Glomerular endothelial cell (primary cell): ENCODE measurements around the gene CSRNP3. TPM values are rescaled to one million over a fixed set of nuclear protein-coding genes. Genes with fewer than 3 reads are reported as not detected.
"Not testable (repeated sequence)": the region's sequence is repeated elsewhere in the genome, so short reads cannot be mapped to it uniquely, and the experiment has no call there.

Source experiments
- DNase-seq: peaks from one replicate; pipeline ENCODE4 v3.0.0-alpha.2; 2011; ENCODE audit warnings: low read depth, low spot score; ENCODE audit errors: extremely low read depth
- total RNA-seq: library from RNA; depleted of rRNA; stranded (reverse); fragments of >200 nt; gene quantifications from 2 replicates; pipeline ENCODE4 v1.2.3, GENCODE V29; 2015

Gene CSRNP3
- total RNA-seq, 1 donor from 2014 or later = 0.47 TPM

DNA sequence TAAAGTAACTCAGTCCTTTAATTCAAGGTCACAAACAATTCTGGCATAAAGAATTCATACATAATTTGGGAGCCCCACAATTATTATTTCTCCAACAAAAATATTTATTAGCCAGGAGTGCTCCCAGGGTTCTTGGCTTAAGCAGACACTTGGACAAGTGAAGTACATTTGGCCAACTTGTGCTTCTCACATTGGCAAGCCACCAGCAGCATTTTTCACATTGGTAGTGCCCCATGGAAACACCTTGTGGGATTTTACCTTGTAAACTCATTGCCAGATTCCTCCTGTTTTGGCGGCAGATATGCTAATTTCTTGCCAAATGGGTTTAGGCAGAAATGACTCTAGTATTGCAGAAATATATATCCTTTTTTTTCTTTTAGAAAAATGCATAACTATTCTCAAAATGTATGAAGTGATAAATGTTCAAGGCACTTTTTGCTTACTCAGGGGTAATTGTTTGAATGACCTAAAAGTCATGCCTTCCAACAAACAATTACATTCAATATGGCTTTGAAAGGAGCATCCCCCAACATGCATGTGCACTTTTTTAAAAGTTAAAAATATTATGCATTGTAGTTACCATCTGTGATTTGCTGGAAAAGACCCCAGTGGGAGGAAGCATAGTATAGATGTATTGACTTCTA is 113.5 kb downstream of the CSRNP3 start:
- DNase-seq = no peak

DNA sequence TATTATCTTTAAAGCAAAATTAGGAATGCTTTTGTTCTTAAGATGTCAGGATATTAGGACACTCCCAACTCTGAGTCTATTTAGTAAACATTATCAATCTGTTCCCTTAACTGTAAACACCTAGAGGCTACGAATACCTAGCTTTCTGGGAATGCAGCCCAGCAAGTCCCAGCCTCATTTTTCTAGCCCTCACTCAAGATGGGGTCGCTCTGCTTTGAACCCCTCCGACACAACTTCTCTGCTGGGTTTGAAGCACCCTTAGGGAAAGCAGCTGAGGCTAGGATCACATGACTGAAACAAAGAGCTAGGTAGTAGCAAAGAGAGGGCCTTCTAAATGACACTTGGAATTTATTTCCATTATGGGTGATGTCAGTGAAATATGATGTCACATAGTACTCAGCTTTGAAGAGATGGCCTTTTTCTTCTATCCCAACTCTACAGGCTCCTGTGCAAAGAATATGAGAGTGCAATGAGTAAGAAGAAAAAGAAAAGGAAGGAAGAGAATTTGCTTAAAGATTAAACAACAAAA is 114.7 kb downstream of the CSRNP3 start:
- DNase-seq = no peak

- DNase-seq = no peak
Observed at GRCh38 chr2:165586019-165586418, 116.5 kb downstream of the CSRNP3 start.

DNA sequence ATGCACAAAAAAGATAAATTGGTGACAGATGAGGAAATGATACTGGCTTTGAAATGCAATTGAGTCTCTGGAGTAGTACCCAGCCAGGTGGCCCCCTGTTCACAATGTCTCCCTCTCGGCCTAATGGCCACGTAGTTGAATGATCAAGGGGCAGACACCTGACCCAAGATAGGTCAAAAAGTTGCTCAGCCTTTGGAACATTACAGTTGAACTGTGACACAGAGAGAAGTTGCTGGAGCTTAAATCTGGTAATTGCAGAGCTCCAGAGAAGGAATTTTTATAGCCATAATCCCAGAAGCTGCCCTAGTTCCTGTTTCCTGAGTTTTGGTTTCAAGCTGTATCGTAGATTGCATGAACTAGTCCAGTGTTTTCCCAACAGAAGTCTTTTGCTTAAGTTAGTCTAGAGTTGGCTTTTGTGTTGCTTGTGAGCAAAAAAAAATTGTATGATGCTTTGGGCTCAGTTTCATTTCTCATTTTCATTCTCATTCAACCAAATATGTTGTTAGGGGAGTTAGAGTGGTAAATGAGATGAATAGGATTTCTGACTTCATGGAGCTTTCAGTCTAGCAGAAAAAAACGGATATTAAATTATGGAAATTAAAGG is 117.9 kb downstream of the CSRNP3 start:
- DNase-seq = no peak

- DNase-seq = not testable (repeated sequence)
Observed at GRCh38 chr2:165590999-165591398, 121.5 kb downstream of the CSRNP3 start.

DNA sequence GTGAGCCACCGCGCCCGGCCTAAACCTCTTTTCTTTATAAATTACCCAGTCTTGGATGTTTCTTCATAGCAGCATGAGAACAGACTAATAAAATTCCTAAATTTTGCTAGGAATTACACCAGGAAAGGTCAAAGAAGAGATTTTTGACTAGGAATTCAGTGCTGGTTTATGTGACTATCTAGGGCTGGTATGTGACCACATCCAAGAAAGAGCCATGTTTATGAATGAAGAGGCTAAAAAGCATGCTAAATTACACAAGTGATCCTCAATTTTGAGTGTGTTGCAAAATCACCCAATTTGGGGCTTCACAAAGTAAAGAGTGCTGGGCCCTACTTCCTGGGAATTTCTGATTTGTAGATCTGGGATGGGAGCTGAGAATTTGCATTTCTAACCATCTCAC is 123.6 kb downstream of the CSRNP3 start:
- DNase-seq = no peak

DNA sequence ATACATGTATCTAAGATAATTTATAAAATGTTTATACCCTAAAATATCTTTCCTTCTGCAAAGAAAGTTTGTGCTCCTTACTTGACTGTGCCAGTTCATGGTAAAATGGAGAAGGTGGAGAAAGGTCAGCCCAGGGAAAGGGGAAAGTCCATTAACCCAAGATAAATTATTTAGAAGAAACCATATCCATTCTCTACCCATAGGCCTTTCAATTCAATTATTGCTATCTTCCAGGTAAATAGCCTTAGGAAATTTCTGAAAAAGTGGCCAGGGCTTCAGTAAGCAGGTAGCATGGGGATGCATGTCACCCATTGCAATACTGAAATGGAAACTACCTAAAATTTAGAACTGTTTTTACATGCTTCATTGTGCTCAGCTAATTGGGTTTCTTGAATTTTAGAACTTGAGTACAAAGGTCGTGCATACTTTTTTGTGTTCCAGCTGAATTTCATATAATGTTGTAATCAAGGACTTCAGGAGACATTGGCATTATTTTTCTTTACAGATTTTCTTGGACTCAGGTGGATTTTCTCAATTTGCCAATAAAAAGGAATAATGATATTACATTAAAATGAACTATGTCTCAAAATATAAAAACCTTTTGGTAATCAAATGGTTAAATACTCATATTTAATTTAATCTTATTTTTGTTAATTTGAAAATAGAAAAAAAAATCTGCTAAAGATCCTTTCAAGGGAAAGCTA is 124.9 kb downstream of the CSRNP3 start:
- no peak for DNase-seq

DNA sequence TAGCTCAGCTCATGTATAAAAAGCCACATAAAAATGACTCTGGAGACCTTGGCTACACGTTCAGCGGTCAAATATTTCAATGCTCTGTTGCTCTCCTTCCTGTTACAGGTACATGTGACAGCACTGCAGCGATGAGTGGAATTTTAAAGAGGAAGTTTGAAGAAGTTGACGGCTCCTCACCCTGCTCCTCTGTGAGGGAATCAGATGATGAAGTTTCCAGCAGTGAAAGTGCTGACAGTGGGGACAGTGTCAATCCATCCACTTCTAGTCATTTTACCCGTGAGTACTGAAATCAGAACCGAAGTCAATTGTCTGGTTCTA is 125.4 kb downstream of the CSRNP3 start:
- DNase-seq = no peak

GRCh38 chr2:165596788-165597187 is 127.3 kb downstream of the CSRNP3 start:
- no peak for DNase-seq

DNA sequence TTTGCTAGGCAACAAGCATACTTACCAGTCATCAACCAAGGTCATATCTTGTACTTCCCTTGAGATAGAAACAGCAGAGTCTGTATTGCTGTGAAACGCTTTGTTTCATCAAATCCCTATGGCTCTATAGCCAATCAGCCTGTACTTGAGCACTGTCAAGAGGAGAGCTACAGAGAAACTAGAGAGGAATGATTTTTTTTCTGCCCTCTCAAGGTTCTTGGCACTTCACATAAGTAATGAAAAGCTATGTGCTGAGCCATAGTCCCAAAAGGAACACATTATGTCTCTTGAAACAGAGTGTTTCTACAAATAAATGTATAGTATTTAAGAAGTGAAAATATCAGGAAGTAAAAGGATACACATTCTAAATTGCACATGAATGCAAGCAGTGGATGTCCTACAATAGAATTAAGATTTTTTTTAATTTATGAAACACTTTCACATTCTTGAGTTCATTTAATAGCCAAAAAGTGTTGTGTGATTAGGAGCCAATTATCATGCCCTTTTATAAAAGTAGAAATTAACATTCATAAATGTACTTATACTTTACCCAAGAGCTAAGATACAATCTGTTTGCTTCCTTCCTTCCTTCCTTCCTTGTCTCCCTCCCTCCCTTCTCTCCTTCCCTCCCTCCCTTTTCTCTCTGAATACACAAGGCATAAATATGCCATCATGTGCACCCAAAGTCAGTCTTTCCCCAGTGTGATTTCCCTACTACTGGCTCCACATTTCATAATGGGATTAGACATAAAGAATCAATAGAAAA is 131.8 kb downstream of the CSRNP3 start:
- DNase-seq = no peak

DNA sequence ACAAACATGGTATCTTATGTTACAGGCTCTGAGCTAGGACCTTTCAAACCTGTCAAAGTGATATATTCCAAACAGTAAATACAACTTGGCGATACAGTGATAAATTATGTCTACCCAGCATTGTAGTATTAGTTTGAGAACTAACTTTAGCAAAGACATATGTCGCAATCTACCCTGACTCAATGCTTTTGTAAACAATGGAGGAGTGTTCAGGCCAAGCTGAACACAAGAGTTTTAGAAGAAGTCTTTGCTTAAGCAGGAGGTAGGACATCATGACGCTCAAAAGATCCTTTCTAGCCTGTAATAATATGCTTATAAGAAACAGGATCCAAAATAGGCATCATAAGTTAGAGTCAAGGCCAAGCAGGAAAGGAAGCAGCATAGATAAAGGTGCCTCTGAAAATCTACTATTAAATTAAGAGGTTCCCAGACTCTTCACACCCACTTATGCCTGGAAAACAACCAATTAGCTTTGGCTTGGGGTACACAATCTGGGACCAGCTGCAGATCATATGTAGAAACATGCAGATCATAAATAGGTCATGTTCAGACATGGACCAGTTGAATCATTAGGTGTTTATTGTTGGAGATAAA is 132.5 kb downstream of the CSRNP3 start:
- no peak for DNase-seq

GRCh38 chr2:165609672-165610071 is 140.2 kb downstream of the CSRNP3 start:
- no peak for DNase-seq

GRCh38 chr2:165610591-165611029 is 141.1 kb downstream of the CSRNP3 start:
- DNase-seq = no peak

DNA sequence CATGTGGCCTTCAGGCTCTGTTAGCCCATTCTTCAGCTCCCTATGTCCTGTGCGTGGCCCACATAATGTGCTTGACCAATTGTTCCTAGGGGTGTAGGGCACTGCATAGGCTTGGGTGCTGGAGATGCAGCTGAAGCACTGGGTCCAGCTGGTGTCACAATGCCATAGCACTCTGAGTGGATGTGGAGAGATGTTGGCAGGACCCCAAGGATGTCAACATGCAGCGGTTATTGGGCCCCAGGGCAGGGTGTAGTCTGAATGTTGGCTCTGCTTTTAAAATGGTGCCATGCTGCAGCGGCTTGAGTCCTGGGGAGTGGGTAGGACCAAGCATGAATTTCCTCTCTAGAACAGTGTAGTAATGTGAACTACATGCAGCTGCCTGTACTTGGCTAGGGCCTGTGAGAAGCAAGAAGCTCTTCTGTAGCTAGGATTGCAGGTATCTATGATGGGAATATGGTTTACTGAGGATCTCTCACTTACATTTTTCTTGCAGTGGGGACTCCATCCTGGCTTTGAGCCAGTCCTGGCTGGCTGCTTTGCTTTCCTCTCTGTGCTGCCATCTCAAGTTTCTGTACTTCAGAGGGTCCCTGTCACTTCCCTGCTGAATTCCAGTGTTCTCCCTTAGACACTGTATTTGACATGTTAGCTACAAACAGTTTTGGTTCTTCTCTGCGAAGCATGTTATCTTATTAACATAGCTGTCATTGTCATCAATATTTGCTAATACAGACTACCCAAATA is 148.4 kb downstream of the CSRNP3 start:
- DNase-seq = no peak

DNA sequence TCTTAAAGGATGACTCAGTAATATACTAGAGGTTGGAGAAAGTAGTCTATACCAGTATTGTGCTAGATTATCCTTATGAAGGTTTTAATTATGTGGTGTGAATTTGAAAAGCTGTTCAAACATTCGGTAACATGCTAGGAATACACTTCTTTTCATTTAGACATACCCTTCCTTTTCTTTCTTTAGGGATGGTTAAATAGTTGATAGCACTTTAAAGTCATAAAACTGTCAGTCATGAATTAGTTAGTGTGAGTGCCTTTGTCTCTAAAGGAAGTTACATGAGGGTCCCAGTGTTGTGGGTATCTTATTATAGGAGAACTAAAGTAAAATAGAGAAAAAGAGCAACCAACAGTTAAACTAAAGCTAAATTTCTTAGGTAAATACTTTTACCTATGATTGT is 149.3 kb downstream of the CSRNP3 start:
- no peak for DNase-seq

DNA sequence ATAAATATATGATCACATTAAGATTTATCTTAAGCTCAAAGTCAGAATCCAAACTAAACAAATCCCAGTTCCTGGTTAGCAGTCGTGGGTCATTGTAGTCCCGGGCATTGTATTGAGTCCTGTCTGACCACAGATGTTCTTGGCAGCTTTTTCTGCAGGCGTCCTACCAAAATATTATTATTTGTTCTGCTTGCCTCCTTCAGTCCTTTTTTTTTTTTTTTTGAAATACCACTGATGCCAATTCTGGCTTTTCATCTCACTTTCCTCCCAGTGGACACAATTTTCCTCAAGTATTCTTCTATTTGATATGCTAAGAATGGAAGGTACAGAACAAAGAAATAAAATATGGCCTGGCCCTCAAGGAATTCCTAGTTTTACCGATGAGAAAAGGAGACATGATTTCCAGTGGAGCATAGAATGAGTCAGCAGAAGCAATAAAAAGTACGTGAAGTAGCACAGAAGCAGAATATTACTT is 151.6 kb downstream of the CSRNP3 start:
- peak; percentile 54 for DNase-seq

DNA sequence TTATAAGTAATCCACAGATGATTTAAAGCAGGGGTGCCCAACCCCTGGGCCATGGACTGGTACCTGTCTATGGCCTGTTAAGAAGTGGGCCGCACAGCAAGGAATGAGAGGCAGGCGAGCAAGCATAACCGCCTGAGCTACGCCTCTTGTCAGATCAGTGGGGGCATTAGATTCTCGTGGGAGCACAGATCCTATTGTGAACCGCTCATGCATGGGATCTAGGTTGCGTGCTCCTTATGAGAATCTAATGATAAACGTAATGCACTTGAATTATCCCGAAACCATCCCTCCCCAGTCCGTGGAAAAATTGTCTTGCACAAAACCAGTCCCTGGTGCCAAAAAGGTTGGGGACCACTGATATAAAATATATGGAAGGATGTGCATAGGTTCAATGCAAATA is 153.7 kb downstream of the CSRNP3 start:
- no peak for DNase-seq

DNA sequence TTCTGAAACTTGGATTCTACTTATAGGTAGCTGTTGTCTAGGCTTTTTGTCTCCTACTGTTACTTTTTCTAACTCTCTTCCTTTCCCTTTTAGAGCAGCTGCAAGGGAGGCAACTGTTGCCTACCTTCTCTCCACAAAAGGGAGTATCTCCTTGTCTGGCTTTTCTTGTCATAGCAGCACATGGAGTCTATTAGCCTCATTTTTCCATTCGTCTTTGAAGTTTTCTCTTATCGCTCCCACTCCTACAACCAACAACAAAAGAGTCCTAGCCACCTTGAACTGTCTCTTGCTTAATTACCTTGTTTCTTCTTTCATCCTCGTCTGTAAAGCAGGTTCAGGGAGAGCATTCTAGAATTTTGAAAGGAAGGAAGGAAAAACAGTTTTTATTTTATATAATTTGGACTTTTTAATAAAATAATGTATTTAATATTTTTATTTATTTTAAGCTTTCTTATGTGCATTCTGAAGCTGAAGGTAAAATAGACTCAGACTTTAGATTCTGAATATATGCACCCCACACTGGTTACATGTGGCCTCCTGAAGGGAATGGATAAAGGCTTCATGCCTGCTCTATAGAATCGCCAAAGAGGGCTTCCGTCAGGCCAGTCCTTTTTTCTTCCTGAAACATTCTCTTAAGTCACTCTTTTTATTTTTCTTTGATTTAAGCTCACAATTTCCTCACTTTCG is 154.4 kb downstream of the CSRNP3 start:
- DNase-seq = no peak

GRCh38 chr2:165624470-165624800 is 154.9 kb downstream of the CSRNP3 start:
- no peak for DNase-seq

DNA sequence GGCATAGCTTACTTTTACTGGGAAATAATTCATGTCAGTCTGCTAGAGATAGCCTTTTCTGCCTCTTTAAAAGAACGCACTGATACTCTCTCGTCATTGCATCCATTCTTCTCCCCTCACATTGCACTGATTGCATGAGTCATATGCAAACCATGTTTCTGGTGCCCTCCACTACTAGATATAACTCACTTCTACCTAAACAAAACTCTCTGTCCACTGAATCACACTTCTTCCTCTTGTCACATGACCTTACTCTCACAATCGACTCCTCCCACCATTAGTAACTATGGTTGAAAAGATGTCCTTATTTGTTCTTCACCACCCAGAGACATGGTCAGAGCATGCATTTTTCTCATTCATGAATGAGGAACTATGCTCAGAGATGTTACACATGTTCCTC is 158.0 kb downstream of the CSRNP3 start:
- DNase-seq = no peak
